Measurements from ENCODE around the gene PCDHA1.

PCDHA1 gene

GRCh38 chr5:140988608-140989007, 202.7 kb downstream of the PCDHA1 start:
- DNase-seq (ENCODE audit: low read depth): no peak

GRCh38 chr5:140989254-140990020, 203.5 kb downstream of the PCDHA1 start:
- no peak for DNase-seq (ENCODE audit: low read depth)

GRCh38 chr5:140992828-140993227, 206.9 kb downstream of the PCDHA1 start:
- DNase-seq (ENCODE audit: low read depth): no peak

DNA sequence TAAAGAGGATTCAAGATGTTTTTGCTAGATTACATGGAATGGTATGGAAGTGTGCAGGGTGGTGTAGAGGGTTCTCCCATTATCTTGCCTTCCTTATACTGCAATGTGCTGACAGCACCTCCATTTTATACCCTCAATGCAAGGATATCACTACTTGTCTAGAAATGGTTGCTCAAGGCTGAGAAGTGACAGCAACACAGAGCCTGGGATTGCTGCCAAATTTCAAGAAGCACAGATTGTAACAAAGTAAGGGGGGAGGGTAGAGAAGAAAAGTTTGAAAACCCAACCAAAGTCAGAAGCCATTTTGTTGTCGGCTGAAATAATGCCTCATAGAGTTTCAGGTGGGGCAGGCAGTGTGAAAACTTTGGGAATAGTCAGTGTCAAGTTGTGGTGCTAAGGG, 210.1 kb downstream of the PCDHA1 start:
- no peak for DNase-seq (ENCODE audit: low read depth)

GRCh38 chr5:140998921-140999410, 213.0 kb downstream of the PCDHA1 start:
- DNase-seq (ENCODE audit: low read depth): no peak

- DNase-seq (ENCODE audit: low read depth): no peak
Measured at GRCh38 chr5:141001446-141001843, 215.5 kb downstream of the PCDHA1 start.

DNA sequence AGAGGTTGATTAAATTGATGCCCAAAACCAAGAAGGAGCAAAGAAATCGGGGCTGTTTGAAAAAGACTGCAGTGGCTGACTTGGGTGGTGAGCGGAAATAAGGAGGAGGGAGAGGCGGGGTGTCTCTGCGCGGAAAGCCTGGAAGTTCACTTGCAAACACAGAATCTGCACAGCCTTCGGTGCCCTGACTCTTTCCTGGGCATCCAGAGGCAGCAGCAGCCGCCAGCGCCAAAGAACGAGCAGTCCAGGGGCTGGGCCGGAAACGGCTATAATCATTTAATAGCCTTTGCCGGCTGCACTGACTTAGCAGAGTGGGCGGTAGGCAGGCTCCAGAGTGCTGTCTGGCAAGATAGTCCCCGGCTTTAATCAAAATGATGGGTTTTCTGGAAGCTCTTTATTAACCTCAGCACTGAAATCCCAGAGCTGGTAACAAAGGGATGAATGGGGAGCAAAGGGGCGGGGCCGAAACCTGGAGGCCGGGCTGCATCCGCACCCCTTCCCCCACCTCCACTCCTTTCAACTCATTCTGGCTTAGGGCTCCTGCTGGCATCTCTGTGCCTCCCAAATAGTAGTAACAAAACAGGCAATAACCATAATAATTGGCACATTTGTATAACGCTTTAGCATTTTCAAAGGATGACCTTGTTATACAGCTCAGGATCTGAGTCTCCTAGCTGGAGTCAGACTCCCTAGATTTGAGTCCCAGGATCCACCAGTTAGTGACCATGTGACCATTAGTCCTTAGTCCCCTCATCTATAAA, 216.1 kb downstream of the PCDHA1 start:
- no peak for DNase-seq (ENCODE audit: low read depth)

DNA sequence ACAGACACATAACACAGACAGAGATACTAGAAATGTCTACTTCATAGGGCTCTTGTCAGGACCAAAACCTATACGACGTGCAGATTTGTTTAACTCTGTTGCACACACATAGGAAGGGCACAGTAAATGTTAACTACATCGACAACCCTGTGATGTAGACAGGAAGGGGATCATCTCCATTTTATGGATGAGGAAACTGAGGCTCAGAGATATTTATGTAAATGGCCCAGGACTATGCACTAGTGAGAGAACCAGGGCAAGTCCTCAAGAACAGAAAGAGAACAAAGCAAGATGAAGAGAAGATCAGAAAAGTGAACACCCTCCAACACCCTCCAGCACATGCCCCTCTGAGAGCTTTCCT, 216.6 kb downstream of the PCDHA1 start:
- DNase-seq (ENCODE audit: low read depth): no peak

DNA sequence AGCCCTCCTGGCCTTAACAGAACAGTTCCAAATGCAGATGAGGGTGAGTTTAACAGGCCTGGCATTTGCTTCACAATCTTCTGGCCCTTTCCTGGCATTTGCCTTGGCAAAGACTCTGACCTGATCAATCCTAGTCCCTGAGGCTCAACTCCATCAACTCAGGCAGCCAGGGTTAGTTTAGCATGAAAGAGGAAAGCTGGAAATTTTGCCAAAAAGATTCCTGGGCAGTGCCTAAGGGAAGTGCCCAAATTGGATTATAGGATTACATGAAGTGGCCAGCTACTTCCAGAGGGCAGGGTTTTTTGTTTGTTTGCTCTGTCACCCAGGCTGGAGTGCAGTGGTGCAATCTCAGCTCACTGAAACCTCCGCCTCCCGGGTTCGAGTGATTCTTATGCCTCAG, 217.1 kb downstream of the PCDHA1 start:
- DNase-seq (ENCODE audit: low read depth): no peak

GRCh38 chr5:141003791-141004611, 218.1 kb downstream of the PCDHA1 start:
- no peak for DNase-seq (ENCODE audit: low read depth)

- DNase-seq (ENCODE audit: low read depth): no peak
Measured at GRCh38 chr5:141007791-141008190, 221.9 kb downstream of the PCDHA1 start.

- DNase-seq (ENCODE audit: low read depth): no peak
Measured at GRCh38 chr5:141010047-141010793, 224.3 kb downstream of the PCDHA1 start.

DNA sequence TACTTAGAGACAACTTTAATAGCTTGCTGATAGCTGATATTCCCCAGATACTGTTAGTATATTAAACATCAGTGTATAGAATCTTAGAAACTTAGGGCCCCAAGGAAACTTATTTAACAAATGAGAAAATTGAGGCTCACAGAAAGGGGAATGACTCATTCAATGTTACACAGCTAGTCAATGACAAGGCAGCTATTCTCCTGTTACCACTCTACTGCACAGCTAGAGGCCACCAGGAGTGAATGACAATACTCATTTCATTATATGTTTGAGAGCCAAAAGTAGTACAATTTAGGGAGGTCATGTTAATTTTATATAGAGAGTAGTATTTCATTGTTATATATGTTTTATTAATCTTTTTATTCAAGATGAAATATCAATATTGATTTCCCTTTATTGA, 232.0 kb downstream of the PCDHA1 start:
- DNase-seq (ENCODE audit: low read depth): no peak

GRCh38 chr5:141022384-141022783, 236.4 kb downstream of the PCDHA1 start:
- no peak for DNase-seq (ENCODE audit: low read depth)

- DNase-seq (ENCODE audit: low read depth): no peak
Measured at GRCh38 chr5:141031006-141031405, 245.1 kb downstream of the PCDHA1 start.

- no peak for DNase-seq (ENCODE audit: low read depth)
Measured at GRCh38 chr5:141032626-141033025, 246.7 kb downstream of the PCDHA1 start.

DNA sequence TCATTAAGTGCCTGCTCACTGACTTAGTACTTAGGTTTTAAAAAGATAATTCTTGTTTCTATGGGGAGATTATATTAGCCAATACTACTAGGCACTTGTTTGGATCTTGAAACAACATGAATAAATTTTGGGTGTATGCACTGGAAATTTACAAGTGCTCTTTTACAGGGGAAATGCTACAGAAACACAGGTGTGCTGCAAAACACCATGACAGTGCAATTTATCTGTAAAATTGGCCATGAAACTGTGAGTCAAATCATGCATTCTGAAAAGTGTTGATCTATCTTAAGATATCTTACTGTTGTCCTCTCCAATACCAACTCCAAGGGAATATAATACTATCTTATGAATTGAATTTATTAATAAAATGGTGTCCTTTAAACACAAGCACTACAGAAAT, 253.1 kb downstream of the PCDHA1 start:
- DNase-seq (ENCODE audit: low read depth): no peak

DNA sequence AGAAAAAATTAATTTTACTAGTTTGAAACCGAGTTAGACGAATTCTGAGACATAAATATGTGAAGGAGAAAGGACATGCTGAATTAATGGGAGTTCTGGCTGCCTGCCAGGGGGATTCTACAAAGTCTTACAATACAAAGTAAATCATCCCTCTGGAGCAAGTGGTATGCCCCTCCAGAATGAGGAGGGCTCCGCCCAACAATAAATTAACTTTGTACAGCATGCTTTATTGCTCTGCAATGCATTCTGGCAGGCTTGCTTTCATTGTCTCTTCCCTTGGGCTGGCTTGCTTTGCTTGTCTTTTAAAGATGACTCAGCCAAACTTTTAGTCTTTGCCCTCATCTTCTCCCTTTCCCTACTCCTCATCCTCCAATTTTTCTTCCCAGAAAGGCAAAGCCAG, 253.6 kb downstream of the PCDHA1 start:
- DNase-seq (ENCODE audit: low read depth): no peak

- no peak for DNase-seq (ENCODE audit: low read depth)
Measured at GRCh38 chr5:141040093-141040770, 254.3 kb downstream of the PCDHA1 start.

GRCh38 chr5:141040771-141041426, 255.0 kb downstream of the PCDHA1 start:
- DNase-seq (ENCODE audit: low read depth): peak; percentile 3

DNA sequence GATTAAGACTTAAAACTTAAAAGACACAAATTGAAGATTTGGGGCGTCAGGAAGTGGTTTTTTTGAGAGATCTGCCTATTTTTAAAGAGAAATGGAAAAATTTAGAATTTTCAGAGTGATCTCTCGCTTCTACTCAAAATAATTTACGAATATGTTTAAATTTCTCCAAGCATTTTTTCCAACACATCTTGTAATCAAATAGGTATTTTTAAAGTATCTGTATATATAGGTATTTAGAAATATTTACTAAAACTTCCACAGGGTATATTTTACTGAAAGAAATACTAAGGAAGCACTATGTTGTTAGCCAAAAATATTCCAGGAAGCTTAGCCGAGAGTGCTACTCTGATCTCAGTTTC, 255.5 kb downstream of the PCDHA1 start:
- DNase-seq (ENCODE audit: low read depth): no peak
